HepG2 (cell line): ENCODE results near the gene FER1L5. TPM values are rescaled to one million over a fixed set of nuclear protein-coding genes. Genes with fewer than 3 reads are reported as not detected.
A peak's percentile ranks its signal among the peaks of the same experiment; 100 is the strongest.

ENCODE experiments used
- BCL3 ChIP-seq: sonication (generic); formaldehyde crosslinking; IDR thresholded peaks from 2 replicates; pipeline ENCODE4 v1.5.1; 2020; ENCODE audit warnings: mild to moderate bottlenecking, missing genetic modification reagents, moderate library complexity
- GATAD2A ChIP-seq: IDR thresholded peaks from 2 replicates; pipeline ENCODE4 v1.6.1; 2016
- JUND ChIP-seq: sonication (generic); formaldehyde crosslinking; IDR thresholded peaks from 2 replicates; pipeline ENCODE4 v1.8.0; 2022; ENCODE audit warnings: mild to moderate bottlenecking, missing genetic modification reagents
- KDM5B ChIP-seq: sonication (generic); formaldehyde crosslinking; IDR thresholded peaks from 2 replicates; pipeline ENCODE4 v1.4.0; 2020; ENCODE audit warnings: missing genetic modification reagents, mild to moderate bottlenecking, borderline replicate concordance
- MTERF4 ChIP-seq: sonication (generic); formaldehyde crosslinking; IDR thresholded peaks from 2 replicates; pipeline ENCODE4 v1.8.0; 2023; ENCODE audit warnings: mild to moderate bottlenecking, missing genetic modification reagents
- MTF1 ChIP-seq: sonication (generic); formaldehyde crosslinking; IDR thresholded peaks from 2 replicates; pipeline ENCODE4 v1.5.0; 2020; ENCODE audit warnings: missing genetic modification reagents
- MYC ChIP-seq: sonication (generic); formaldehyde crosslinking; IDR thresholded peaks from 2 replicates; pipeline ENCODE4 v1.9.0; 2021; ENCODE audit warnings: missing genetic modification reagents, borderline replicate concordance
- NCOA2 ChIP-seq: sonication (generic); formaldehyde crosslinking; IDR thresholded peaks from 2 replicates; pipeline ENCODE4 v1.8.0; 2022; ENCODE audit warnings: inconsistent platforms
- POLR2G ChIP-seq: fragments of 200-400 bp; formaldehyde crosslinking; IDR thresholded peaks from 2 replicates; pipeline ENCODE4 v1.6.1; 2018; ENCODE audit warnings: mild to moderate bottlenecking, low read depth, low read length, moderate library complexity
- RAD51 ChIP-seq: fragments of 450-650 bp; IDR thresholded peaks from 2 replicates; pipeline ENCODE4 v1.6.1; 2016; ENCODE audit warnings: borderline replicate concordance
- REXO4 ChIP-seq: sonication (generic); formaldehyde crosslinking; IDR thresholded peaks from 2 replicates; pipeline ENCODE4 v1.8.0; 2022; ENCODE audit warnings: missing genetic modification reagents, mild to moderate bottlenecking, borderline replicate concordance
- SRSF4 ChIP-seq: fragments of 200-400 bp; formaldehyde crosslinking; IDR thresholded peaks from one replicate; pipeline ENCODE4 v1.6.1; 2018; ENCODE audit warnings: mild to moderate bottlenecking, low read depth, low read length, moderate library complexity; ENCODE audit not compliant: poor library complexity, severe bottlenecking
- SRY ChIP-seq: sonication (generic); formaldehyde crosslinking; IDR thresholded peaks from 2 replicates; pipeline ENCODE4 v1.8.0; 2022; ENCODE audit warnings: mild to moderate bottlenecking, missing genetic modification reagents
- USF2 ChIP-seq, 2 experiments: sonication (generic) in 1 of 2; formaldehyde crosslinking in 1 of 2; IDR thresholded peaks; 2 replicates each; pipeline versions ENCODE4 v1.5.1 to v1.6.1; 2011 to 2020; ENCODE audit warnings: borderline replicate concordance in 1 of 2, low read depth in 1 of 2, low read length in 1 of 2, mild to moderate bottlenecking in 1 of 2, missing genetic modification reagents in 1 of 2, moderate library complexity in 1 of 2
- ZBTB38 ChIP-seq: sonication (generic); formaldehyde crosslinking; IDR thresholded peaks from 2 replicates; pipeline ENCODE4 v1.5.1; 2020; ENCODE audit warnings: mild to moderate bottlenecking, missing genetic modification reagents
- ZNF281 ChIP-seq: sonication (generic); formaldehyde crosslinking; IDR thresholded peaks from 2 replicates; pipeline ENCODE4 v1.4.0; 2020; ENCODE audit warnings: missing genetic modification reagents, borderline replicate concordance
- ZNF317 ChIP-seq: sonication (generic); formaldehyde crosslinking; IDR thresholded peaks from 2 replicates; pipeline ENCODE4 v1.5.0; 2020; ENCODE audit warnings: mild to moderate bottlenecking, missing genetic modification reagents
- ZNF616 ChIP-seq: sonication (generic); formaldehyde crosslinking; IDR thresholded peaks from 2 replicates; pipeline ENCODE4 v1.5.0; 2020; ENCODE audit warnings: low read depth, mild to moderate bottlenecking, missing genetic modification reagents
- ZNF768 ChIP-seq: sonication (generic); formaldehyde crosslinking; IDR thresholded peaks from 2 replicates; pipeline ENCODE4 v1.4.0; 2020; ENCODE audit warnings: missing genetic modification reagents
- polyA plus RNA-seq, 8 experiments: library from polyadenylated mRNA; depleted of rRNA in 3 of 8; stranded (reverse) in 7 of 8; unstranded in 1 of 8; fragments of >200 nt; fragmentation: Illumina TruSeq in 4 of 8; extraction: Trizol in 4 of 8; gene quantifications; 2 replicates each; pipeline versions ENCODE4 v1.2.1 to v1.2.3, GENCODE V29; 2011 to 2016; ENCODE audit warnings: low read depth in 4 of 8, missing spikeins in 1 of 8, mixed read lengths in 1 of 8; ENCODE audit not compliant: insufficient read depth in 1 of 8
- total RNA-seq, 5 experiments: library from RNA; depleted of rRNA; stranded (reverse); fragments of >200 nt; fragmentation: Illumina TruSeq; extraction: Trizol; gene quantifications; 2 replicates each; pipeline ENCODE4 v1.2.3, GENCODE V29; 2016; ENCODE audit warnings: low read depth in 1 of 5

FER1L5 gene
- total and polyA plus RNA-seq, 2 of the 13 experiments (the other 11 are each of a cell fraction or from before 2014, with no cell fraction given): 0.02 to 0.08 TPM

GRCh38 chr2:96690306-96691021, 47.9 kb downstream of the FER1L5 start (continued):
- TF ChIP-seq ZNF317 (no peak), SRY (no peak), MTERF4 (CRISPR knock-in tag) (no peak), GATAD2A (CRISPR knock-in tag) (no peak), JUND (no peak), REXO4 (CRISPR knock-in tag) (no peak), MTF1 (CRISPR knock-in tag) (no peak), BCL3 (CRISPR knock-in tag) (no peak), ZBTB38 (CRISPR knock-in tag) (no peak), MYC (CRISPR knock-in tag) (0 out of 2 replicates have a peak, but pooled peaks have one; percentile 18), POLR2G (no peak), SRSF4 (no peak), ZNF768 (peak; percentile 87), ZNF616 (no peak), KDM5B (CRISPR knock-in tag) (peak; percentile 32; the same call in 1 of the 2 replicates), NCOA2 (CRISPR knock-in tag) (no peak), ZNF281 (CRISPR knock-in tag) (no peak), USF2 (IDR thresholded peaks at IDR 0.05; ENCODE audit: low read depth, low read length) (peak; percentile 73), USF2 (CRISPR knock-in tag; IDR thresholded peaks at IDR 0.05; ENCODE audit: borderline replicate concordance) (peak; percentile 59; the same call in 1 of the 2 replicates), RAD51 (peak; percentile 44; the same call in 1 of the 2 replicates)
